SK-N-DZ (cell line): Measurements from ENCODE around the gene GPR161. TPM values are rescaled to one million over a fixed set of nuclear protein-coding genes. Genes with fewer than 3 reads are reported as not detected.
"Not testable (repeated sequence)": the region's sequence is repeated elsewhere in the genome, so short reads cannot be mapped to it uniquely, and the experiment has no call there.

Experiments used
- DNase-seq: peaks from one replicate; pipeline ENCODE4 v3.0.0-alpha.2; 2015; ENCODE audit warnings: low spot score
- polyA plus RNA-seq, 2 experiments: library from polyadenylated mRNA; depleted of rRNA; stranded (reverse); fragments of >200 nt; gene quantifications; 2 replicates each; pipeline ENCODE4 v1.2.3, GENCODE V29; 2014

Gene GPR161, protein sequence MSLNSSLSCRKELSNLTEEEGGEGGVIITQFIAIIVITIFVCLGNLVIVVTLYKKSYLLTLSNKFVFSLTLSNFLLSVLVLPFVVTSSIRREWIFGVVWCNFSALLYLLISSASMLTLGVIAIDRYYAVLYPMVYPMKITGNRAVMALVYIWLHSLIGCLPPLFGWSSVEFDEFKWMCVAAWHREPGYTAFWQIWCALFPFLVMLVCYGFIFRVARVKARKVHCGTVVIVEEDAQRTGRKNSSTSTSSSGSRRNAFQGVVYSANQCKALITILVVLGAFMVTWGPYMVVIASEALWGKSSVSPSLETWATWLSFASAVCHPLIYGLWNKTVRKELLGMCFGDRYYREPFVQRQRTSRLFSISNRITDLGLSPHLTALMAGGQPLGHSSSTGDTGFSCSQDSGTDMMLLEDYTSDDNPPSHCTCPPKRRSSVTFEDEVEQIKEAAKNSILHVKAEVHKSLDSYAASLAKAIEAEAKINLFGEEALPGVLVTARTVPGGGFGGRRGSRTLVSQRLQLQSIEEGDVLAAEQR
- polyA plus RNA-seq (2014; cell fraction: cytosol; rRNA removed) = 15.4 and 19.7 TPM in 2 replicates
- polyA plus RNA-seq (2014; cell fraction: nucleus; rRNA removed) = 9.4 and 10.5 TPM in 2 replicates

DNA sequence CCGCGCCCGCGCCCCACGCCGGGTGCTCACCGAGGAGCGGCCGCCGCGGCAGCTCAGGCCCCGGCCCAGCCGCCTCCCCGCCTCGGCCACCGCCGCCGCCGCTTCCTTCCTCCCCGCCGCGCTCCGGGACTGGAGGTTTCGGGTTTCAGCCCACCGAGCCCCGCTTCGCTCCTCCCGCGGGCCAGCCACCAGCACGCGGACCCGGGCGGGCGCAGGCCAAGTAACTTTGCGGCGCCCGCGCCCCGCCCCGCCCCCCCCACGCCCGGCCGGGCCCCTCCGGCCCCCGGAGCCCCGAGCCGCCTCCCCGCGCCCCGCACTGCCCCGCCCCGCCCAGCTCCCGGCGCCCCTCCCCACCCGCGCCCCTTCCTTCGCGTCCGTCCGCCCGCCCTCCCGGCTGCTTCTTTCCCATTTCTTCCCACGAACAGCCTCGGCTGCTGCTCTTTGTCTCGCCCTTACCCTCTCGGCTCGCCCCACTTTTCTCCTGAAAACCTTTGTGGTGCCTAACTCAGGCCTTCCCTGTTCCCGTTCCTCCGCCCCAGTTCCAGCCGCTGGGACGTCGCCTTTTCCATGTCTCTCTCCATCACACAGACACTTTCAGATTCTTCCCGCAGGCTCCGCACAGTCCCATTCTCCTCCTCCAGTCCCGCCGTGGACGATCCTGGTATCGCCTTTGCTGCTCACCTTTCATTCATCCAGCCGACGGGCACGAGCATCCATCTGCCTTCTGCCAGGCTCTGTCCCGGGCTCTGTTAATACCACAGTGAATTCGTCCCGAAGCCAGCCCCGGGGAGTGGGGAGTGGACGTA, at the start of gene GPR161:
GPR161 (minus strand) TSS at position 222 of the 806 bp plus-strand sequence. CDS start 32,080 bp downstream, outside the sequence.
- peak; percentile 65 for DNase-seq

DNA sequence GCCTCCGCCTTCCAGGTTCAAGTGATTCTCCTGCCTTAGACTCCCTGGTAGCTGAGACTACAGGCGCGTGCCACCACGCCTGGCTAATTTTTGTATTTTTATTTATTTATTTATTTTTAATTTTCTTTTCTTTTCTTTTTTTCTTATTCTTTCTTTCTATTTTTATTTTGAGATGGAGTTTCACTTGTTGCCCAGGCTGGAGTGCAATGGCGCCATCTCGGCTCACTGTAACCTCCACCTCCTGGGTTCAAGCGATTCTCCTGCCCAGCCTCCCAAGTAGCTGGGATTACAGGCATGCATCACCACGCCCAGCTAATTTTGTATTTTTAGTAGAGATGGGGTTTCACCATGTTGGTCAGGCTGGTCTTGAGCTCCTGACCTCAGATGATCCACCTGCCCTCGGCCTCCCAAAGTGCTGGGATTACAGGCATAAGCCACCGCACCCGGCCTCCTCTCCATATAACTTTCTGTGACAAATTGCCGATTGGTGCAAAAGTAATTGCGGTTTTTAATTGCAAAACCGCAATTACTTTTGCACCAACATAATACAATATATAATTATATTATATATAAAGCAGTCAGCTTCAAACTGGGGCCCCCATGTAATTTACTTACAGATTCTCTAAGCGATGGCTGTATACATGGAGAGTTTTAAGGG, 44.5 kb upstream of the GPR161 start:
- not testable (repeated sequence) for DNase-seq

DNA sequence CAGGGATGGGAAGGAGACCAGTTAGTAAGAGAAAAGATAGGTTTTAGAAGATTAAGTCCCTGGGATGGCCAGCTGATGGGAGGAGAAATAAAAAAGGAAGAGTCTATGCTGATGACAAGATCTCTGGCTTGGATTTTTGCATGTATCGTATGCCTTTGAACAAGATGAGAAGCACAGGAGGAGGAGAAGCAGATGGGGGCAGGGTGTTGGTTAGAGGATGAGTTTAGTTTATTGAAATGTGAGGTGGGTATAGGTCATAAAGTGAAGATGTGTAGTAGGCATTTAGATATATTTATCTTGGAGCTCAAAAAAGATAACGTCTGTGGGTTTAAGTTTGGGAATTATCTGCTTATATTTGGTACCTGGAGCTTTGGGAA, 43.4 kb upstream of the GPR161 start:
- DNase-seq = no peak

DNA sequence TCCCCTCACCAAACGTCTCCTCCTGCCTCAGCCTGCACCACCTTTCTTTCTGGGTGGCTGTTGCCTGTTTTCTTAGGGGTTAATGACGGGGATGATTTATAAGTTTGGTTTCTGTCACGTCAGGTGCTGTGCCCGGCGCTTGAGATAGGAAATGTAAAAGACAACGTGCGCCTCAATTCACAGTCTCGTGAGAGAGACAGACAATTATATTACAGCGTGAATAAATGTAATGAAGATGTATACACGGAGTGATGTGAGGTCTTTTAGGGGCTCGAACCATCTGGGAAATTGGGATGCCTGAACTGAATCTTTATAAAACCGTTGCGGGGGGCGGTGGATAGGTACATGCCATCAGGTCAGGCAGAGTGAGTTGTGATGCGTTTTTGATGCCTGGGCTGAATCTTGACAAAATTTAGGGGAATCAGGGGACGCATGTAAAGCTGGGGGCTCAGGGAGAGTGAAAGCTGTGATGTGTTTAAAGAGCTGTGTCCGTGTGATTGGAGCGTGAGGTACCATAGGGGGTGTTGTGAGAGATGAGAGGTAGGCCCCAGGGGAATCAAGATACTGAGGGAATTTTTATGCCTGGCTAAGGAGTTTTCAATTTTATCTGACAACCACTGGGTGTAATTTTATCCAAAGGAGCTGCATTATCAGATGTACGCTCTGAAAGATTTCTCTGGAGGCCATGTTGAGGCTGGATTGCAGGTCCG, 42.9 kb upstream of the GPR161 start:
- DNase-seq = peak; percentile 35

DNA sequence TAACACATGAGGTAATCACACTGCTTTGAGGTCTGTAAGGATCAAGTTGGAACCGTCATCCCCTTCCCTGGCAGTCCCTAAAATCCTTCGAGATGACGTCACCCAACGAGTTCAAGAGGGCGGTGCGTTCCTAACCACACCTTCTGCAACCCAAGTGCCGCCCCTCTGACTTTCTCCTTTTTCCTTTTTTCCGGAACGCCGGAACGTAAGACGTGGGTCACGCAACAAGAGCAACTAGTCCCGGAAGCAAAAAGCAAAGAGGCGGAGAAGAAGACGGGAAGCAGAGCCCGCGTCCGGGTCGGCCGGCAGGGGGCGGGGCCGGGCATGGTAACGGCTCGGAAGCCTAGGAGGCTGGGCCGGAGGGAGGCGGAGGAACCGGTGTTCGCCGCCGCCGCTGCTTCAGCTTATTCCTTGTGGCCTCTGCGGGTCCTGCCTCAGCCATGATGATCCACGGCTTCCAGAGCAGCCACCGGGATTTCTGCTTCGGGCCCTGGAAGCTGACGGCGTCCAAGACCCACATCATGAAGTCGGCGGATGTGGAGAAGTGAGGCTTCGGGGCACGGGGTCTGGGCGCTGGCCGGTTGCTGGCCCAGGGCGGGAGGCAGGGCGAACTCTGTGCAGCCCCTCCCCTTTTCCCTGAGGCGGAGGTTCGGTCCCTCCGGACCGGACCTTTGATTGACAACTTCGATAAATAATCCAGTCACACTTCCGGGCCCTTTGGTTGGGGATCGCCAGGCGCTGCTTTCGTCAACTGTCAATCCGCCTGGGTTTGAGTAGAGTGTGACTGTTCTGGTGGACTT, 42.1 kb upstream of the GPR161 start, which contains the start of gene TIPRL:
TIPRL (plus strand) TSS at position 325 of the 800 bp plus-strand sequence; CDS start at position 441, 116 bp downstream.
- DNase-seq = peak; percentile 98

DNA sequence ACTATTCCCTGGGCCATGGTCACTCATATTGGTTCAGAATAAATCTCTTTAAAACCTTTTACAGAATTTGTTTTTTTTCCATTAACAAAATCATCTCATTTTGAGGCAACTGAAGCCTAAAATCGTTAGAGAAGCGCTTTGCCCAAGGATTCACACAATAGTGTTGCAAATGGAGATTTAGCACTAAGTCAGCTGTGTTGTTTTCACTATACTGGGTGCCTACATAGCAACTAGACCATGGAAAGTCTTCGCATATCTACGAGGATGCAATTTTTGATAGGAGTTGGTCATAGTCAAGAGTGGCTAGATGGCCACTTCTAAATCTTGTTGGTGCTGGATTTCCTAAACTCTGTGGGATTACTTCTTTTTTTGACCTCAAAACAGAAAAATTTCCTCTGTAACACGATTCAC, 41.5 kb upstream of the GPR161 start:
- no peak for DNase-seq

DNA sequence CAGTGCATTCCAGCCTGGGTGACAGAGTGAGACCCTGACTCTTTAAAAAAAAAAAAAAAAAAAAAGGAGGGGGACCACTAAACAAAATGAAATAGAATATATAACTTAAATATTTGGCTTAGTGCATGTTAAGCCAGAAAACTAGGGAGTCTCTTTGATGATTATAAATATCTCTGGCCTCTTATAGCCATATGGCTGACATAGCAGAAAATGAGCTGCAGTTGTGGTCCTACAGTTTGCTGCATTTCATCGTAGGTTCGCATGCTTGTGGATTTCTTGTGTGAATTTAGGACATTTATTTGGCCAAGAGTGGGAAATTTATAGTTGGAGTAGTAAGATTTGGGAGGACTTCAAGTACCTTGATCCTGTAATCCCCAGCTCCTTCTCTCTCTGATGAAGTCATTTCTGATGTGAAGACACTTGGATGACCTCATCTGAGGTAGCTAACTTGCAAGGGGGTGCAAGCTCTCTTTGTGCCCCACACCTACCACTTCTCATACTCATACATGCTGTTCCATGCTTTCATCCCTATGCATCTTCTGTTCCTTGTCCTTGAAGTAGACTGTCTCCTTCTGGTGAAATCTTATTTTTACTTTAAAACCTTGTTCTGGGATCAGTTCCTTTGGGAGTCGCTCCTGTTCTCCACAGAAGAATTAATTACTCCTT, 35.7 kb upstream of the GPR161 start:
- DNase-seq = no peak

DNA sequence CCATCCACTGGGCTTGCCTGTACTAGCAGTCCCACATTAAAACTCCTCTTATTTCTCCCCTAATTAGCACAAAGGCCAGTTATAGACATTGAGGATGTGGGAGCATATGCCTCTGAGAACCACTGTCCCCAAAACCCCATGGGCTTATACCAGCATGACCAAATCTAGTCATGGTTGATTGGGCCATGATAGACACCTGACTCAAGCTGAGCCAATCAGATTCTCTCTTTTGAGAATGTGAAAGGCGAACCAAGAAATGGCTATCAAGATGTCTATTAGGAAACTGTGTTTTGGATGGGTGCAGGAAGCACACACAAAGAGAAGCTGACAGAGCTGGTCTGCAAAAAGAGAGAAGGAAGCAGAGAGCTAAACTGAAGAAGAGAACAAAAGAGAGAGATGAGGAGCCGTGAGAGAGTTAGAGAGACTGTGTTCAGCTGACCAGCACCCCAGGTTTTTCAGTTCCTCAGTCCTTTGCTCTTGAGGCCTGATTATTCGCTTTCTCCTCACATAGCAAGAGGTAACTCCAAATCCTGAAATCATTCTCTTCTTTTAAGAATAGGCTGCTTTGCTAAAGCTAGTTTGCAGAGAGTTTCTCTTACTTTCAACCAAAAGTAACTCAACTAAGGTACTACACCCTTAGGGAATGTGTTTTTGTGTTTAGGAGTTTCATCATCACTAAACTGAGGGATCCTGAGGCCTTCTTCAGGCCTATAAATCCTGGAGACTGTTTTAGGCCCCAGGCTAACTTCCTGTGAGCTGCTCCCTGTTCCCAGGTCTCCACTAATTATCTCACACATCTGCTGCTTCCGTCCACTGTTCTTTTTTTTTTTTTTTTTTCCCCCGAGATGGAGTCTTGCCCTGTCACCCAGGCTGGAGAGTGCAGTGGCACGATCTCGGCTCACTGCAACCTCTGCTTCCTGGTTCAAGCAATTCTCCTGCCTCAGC, 34.1 kb upstream of the GPR161 start:
- no peak for DNase-seq

DNA sequence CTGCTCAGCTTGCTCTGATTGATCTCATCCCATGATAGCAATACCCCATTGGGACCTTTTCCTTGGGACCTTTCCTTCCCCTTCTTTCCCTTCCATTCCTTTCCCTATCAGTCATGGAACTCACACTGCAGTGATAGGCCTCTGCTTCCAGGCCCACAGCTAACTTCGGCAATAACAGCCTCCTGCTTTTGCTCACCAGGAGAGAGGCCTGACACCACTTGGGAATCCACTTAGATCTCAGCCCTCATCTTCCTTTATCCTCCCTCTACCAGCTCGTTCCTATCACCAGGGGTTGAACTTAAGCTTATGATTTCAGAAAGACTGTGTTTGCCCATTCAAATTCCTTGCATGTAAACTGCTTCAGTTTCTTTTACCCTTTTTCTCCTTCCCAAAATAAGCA, 31.1 kb upstream of the GPR161 start:
- DNase-seq = no peak

DNA sequence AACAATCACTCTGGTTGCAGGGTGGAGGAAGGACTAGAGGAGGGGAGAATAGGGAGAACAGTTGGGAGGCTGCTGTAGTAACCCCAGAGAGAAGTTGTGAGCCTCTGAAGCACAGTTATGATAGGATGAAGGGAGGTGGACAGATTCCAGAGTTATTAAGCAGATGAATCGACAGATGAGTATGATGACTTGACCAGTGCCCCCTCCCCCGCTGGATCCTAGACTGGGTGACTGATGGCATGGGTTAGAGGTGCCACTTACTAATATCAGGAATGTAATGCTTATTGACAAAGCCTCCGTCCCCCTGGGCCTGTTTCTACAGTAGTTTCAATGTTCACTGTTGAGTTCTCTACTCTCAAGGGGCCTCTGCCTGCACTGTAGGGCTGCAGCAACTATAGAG, 28.0 kb upstream of the GPR161 start:
- no peak for DNase-seq

DNA sequence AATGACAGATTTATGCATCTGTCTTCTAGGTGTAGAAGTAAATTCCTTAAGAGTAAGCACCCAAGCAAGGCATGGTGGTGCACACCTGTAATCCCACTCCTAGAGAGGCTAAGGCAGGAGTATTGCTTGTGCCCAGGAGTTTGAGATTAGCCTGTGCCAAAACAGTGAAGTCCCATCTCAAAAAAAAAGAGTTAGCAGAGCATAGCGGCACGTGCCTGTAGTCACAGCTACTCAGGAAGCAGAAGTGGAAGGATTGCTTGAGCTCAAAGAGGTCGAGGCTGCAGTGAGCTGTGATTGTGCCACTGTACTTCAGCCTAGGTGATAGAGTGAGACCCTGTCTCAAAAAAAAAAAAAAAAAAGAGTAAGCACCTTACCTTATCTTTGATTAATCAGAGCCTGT, 26.9 kb upstream of the GPR161 start:
- no peak for DNase-seq

DNA sequence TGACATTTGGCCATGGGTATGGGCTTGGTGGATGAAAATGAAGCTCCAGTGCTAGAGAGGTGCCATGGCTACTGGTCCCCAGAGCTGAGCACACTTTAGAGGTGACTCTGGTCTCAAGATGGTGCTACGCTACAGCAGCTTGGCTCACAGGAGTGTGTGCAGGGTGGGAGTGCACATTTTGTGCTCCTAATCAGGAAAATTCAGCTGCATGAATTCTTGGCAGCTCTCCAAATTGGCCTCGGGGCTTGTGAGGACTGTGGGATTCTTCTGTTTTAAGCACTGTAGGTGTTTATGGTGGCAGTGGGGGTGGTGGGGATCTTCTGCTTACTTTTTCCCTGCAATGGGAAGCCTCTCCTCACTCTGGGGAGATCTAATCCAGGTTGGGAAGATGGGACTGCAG, 24.7 kb upstream of the GPR161 start:
- no peak for DNase-seq

DNA sequence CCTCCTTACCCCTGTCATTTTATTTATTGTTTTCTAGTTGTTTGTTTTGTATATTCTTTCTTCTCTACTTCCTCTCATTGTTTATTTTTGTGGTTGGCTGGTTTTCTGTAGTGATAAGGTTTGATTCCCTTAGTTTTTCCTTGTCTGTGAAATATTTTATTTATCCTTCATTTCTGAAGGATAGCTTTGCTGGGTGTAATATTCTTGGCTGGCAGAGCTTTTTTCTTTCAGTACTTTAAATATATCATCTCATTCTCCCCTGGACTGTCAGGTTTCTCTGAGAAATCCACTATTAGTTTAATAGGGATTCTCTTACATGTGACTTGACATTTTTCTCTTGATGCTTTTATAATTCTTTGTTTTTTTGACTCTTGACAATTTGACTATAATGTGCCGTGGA, 23.2 kb upstream of the GPR161 start:
- no peak for DNase-seq

DNA sequence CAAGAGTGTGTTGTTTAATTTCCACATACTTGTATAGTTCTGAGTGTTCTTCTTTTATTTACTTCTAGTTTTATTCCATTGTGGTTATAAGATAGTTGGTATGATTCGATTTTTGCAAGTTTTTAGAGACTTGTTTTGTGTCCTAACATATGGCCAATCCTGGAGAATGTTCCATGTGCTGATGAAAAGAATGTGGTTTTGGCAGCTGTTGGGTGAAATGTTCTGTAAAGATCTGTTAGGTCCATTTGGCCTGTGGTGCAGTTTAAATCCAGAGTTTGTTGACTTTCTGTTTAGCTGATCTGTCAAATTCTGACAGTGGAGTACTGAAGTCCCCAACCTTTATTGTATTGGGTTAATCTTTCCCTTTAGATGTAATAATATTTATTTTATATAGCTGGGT, 22.5 kb upstream of the GPR161 start:
- no peak for DNase-seq

DNA sequence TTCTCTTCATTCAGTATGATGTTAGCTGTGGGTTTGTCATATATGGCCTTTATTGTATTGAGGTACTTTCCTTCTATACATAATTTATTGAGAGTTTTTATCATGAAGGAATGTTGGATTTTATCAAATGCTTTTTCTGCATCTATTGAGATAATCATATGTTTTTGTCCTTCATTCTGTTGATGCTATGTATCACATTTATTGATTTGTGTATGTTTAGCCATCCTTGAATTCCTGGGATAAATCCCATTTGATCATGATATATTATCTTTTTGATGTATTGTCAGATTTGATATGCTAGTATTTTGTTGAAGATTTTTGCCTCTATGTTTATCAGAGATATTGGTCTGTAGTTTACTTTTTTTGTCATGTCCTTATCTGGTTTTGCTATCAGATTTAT, 20.9 kb upstream of the GPR161 start:
- no peak for DNase-seq

DNA sequence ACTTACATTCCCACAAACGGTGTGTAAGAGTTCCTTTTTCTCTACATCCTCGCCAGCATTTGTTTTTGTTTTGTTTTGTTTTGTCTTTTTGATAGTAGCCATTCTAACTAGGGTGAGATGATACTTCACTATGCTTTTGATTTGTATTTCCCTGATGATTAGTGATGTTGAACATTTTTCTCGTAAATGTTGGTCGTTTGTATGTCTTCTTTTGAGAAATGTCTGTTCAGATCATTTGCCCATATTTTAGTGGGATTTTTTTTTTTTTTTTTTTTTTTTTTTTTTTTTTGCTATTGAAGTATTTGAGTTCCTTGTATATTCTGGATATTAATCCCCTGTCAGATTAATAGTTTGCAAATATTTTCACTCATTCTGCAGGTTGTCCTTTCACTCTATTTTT, 19.2 kb upstream of the GPR161 start:
- DNase-seq = no peak

DNA sequence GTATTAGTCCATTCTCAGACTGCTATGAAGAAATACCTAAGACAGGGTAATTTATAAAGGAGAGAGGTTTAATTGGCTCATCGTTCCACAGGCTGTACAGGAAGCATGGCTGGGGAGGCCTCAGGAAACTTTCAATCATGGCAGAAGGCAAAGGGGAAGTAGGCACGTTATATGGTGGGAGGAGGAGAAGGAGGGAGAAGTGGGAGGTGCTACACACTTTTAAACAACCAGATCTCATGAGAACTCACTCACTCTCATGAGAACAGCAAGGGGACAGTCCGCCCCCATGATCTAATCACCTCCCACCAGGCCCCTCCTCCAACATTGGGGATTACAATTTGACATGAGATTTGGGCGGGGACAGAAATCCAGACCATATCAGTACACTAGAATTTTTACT, 18.0 kb upstream of the GPR161 start:
- not testable (repeated sequence) for DNase-seq

DNA sequence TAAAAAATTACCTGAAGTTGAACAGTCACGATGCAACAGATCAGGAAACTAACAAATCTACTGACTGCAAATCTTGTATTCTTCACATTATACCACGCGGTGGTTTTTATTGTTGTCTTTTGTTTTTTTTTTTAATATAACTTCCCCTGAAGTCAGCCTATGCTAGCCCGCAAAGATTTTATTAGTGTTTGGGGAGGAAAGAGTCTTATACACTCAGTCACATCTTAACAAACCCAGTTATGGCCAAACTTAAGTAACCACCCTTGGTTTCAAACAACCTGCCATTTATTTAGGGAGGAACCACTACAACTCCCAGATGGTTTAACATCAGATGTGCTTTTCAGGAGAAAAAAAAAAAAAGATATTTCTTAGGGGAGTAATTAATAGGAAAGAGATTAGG, 15.2 kb upstream of the GPR161 start:
- DNase-seq = no peak

DNA sequence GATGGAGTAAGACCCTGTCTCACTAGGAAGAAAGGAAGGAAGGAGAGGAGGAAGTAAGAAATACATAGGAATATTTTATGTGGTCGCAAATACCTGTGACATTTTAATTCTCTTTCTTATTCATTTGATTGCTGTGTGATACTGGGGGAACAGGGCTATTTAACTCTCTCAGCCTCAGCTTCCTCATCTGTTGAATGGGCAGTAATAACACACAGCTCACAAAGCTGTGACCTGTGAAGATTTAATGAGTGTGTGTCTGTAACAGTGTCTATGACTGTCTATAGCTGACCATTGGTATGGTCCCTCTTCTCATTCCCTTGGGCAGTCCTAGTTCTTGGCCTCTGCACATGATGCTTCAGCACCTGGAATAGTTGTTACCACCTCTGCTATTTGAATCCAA, 13.6 kb upstream of the GPR161 start:
- DNase-seq = no peak
